Gastroesophageal sphincter (tissue), 4 donors: Measurements from ENCODE around the gene PANX2. TPM values are rescaled to one million over a fixed set of nuclear protein-coding genes. Genes with fewer than 3 reads are reported as not detected.

Experiments used
- ATAC-seq: fragments of 150-250 bp; one replicate; pipeline ENCODE4 v1.9.1; 2016; ENCODE audit warnings: mild to moderate bottlenecking, moderate library complexity
- H3K27ac ChIP-seq, 4 donors: fragments of 200-600 bp; sonication (generic) in 3 of 4; 1 replicate in 3 of 4; 2 replicates in 1 of 4; pipeline ENCODE4 v1.5.1; 2016 to 2019
- H3K27me3 ChIP-seq: fragments of 200-600 bp; sonication (generic); one replicate; pipeline ENCODE4 v1.5.1; 2019
- H3K36me3 ChIP-seq, 2 donors: fragments of 200-600 bp; sonication (generic); one replicate each; pipeline ENCODE4 v1.5.1; 2019; ENCODE audit warnings: control low read depth in 1 of 2
- H3K4me1 ChIP-seq, 3 donors: fragments of 200-600 bp; sonication (generic); 1 replicate in 2 of 3; 2 replicates in 1 of 3; pipeline ENCODE4 v1.5.1; 2016 to 2019; ENCODE audit warnings: control low read depth in 2 of 3
- H3K4me3 ChIP-seq, 2 donors: fragments of 200-600 bp; sonication (generic); one replicate each; pipeline ENCODE4 v1.5.1; 2019; ENCODE audit warnings: mild to moderate bottlenecking in 1 of 2, moderate library complexity in 1 of 2
- H3K9me3 ChIP-seq, 3 donors: fragments of 200-600 bp; sonication (generic); one replicate each; pipeline ENCODE4 v1.5.1; 2017 to 2019; ENCODE audit warnings: control low read depth in 2 of 3
- EP300 ChIP-seq: sonication (generic); formaldehyde crosslinking; IDR thresholded peaks from one replicate; pipeline ENCODE4 v1.6.1; 2017; ENCODE audit warnings: antibody characterized with exemption, mild to moderate bottlenecking
- POLR2A ChIP-seq, 2 donors: fragments of 450-650 bp; IDR thresholded peaks; one replicate each; pipeline ENCODE4 v1.6.1; 2017; ENCODE audit warnings: antibody characterized with exemption in 2 of 2, mild to moderate bottlenecking in 2 of 2, moderate library complexity in 1 of 2
- POLR2AphosphoS5 ChIP-seq: sonication (generic); formaldehyde crosslinking; IDR thresholded peaks from one replicate; pipeline ENCODE4 v1.6.1; 2017; ENCODE audit warnings: antibody characterized with exemption
- WGBS, 2 donors: methylation state at CpG; one replicate each; pipeline ENCODE4 v1.1.5; 2018; ENCODE audit warnings: low coverage in 1 of 2; 5-methylcytosine and 5-hydroxymethylcytosine counted together
- total RNA-seq, 4 donors: library from RNA; depleted of rRNA; stranded (reverse); fragments of >200 nt; gene quantifications; one replicate each; pipeline ENCODE4 v1.1.0, GENCODE V29; 2016
- TF ChIP-seq, protein P1 (sequence below), 4 experiments: fragments of 200-600 bp in 2 of 4; fragments of 450-650 bp in 2 of 4; sonication (generic) in 1 of 4; IDR thresholded peaks; one replicate each; pipeline ENCODE4 v1.5.1; 2017 to 2019; ENCODE audit warnings: antibody characterized with exemption in 4 of 4, mild to moderate bottlenecking in 2 of 4, moderate library complexity in 2 of 4

The PANX2 gene
- total RNA-seq, 4 donors from 2014 or later: 0.13 to 0.46 TPM; not detected in 2

- Histone ChIP-seq H3K4me3 (no peak overlapping the region), H3K36me3 (no peaks in the 10 kb centered on the region), H3K9me3 (no peaks in the 10 kb centered on the region), H3K27me3 (peaks cover 83% of the 10 kb centered on the region), H3K4me1 (no peaks in the 10 kb centered on the region), H3K27ac (no peak overlapping the region)
- WGBS, 2 donors: 82 to 100% methylated on average over 1 to 19 of the region's 98 CpGs
- ATAC-seq: no peak
- TF ChIP-seq EP300 (no peak), POLR2A (IDR thresholded peaks at IDR 0.05) (no peak), POLR2AphosphoS5 (no peak)
- TF ChIP-seq, protein P1, sequence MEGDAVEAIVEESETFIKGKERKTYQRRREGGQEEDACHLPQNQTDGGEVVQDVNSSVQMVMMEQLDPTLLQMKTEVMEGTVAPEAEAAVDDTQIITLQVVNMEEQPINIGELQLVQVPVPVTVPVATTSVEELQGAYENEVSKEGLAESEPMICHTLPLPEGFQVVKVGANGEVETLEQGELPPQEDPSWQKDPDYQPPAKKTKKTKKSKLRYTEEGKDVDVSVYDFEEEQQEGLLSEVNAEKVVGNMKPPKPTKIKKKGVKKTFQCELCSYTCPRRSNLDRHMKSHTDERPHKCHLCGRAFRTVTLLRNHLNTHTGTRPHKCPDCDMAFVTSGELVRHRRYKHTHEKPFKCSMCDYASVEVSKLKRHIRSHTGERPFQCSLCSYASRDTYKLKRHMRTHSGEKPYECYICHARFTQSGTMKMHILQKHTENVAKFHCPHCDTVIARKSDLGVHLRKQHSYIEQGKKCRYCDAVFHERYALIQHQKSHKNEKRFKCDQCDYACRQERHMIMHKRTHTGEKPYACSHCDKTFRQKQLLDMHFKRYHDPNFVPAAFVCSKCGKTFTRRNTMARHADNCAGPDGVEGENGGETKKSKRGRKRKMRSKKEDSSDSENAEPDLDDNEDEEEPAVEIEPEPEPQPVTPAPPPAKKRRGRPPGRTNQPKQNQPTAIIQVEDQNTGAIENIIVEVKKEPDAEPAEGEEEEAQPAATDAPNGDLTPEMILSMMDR (IDR thresholded peaks at IDR 0.05): no peak
Observed at GRCh38 chr22:50177537-50178470, 7.3 kb downstream of the PANX2 start.

DNA sequence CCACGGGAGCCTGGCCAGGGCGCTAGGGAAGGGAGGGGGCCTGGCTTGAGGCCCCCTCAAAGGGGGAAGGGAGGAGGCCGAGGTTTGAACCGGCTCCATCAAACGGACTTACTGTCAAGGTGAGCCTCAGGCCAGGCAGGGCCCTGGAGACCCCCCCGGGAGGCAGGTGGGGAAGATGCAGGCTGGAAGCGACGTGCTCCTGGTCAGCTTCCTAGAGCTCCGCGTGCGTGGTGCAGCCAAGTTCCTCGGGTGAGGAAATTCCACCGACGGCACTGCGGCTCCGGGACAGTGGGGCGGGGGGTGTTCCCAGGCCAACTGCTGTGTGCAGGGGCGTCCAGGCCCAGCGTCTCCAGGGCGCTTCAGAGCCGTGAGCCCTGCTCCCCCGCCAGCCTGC is 7.9 kb downstream of the PANX2 start:
- ATAC-seq: no peak
- TF ChIP-seq EP300: no peak
- no peak for TF ChIP-seq POLR2A (IDR thresholded peaks at IDR 0.05)
- TF ChIP-seq, protein P1 (IDR thresholded peaks at IDR 0.05): no peak
- no peak for TF ChIP-seq POLR2AphosphoS5
- Histone ChIP-seq H3K9me3 (no peaks in the 10 kb centered on the region), H3K4me1 (peaks cover 0 to under 1% (median 0%) of the 10 kb centered on the region in 3 donors), H3K4me3 (no peak overlapping the region), H3K36me3 (no peaks in the 10 kb centered on the region), H3K27ac (no peak overlapping the region), H3K27me3 (peaks cover 77% of the 10 kb centered on the region)
- no CpG with 5 or more reads among the region's 22 CpGs for WGBS, 2 donors

- TF ChIP-seq EP300 (no peak), POLR2A (IDR thresholded peaks at IDR 0.05) (no peak), POLR2AphosphoS5 (no peak)
- TF ChIP-seq, protein P1 (IDR thresholded peaks at IDR 0.05): no peak
- ATAC-seq: no peak
- 60 to 96% methylated on average over 2 to 5 of the region's 64 CpGs for WGBS, 2 donors
- Histone ChIP-seq H3K4me3 (no peak overlapping the region), H3K27ac (no peak overlapping the region), H3K36me3 (no peaks in the 10 kb centered on the region), H3K27me3 (peaks cover 70% of the 10 kb centered on the region), H3K4me1 (peaks cover 0 to 7% (median 2%) of the 10 kb centered on the region in 3 donors), H3K9me3 (no peaks in the 10 kb centered on the region)
Observed at GRCh38 chr22:50178871-50179869, 8.6 kb downstream of the PANX2 start.

GRCh38 chr22:50179937-50180726 is 9.6 kb downstream of the PANX2 start:
- Histone ChIP-seq H3K36me3 (no peaks in the 10 kb centered on the region), H3K9me3 (no peaks in the 10 kb centered on the region), H3K27ac (no peak overlapping the region), H3K27me3 (peaks cover 61% of the 10 kb centered on the region), H3K4me3 (no peak overlapping the region), H3K4me1 (peaks cover 0 to 17% (median 7%) of the 10 kb centered on the region in 3 donors)
- no peak for ATAC-seq
- TF ChIP-seq POLR2A (IDR thresholded peaks at IDR 0.05) (no peak), EP300 (no peak), POLR2AphosphoS5 (no peak)
- TF ChIP-seq, protein P1 (IDR thresholded peaks at IDR 0.05): no peak
- WGBS, 2 donors: 71 to 80% methylated on average over 7 to 21 of the region's 39 CpGs
